ENCODE results near the gene RASGRP4. TPM values are rescaled to one million over a fixed set of nuclear protein-coding genes. Genes with fewer than 3 reads are reported as not detected.

The RASGRP4 gene
- polyA plus RNA-seq, 3 donors: 30.2 to 141 (median 50.3) TPM

DNA sequence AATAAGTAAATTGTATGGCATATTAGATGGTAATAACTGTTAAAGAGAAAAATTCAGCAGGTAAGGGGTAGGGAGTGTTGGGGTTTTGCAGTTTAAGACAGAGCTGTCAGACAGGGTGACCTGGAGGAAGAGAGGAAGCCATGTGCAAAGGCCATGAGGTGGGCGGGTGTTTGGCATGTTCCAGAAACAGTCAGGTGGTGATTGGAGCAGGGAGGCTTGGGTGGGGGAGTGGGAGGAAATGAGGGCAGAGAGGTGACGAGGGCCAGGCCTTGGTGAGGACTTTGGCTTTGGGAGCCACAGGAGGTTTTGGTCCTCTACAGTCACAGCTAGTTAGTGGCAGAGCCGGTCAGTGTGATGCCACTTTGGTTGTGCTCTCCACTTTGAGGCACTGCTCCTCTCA lies 27.6 kb upstream of the RASGRP4 start:
- Histone ChIP-seq H3K27me3 (ENCODE audit: control insufficient read depth in 2 of 2, insufficient read depth in 2 of 2, low read length in 2 of 2) (no peaks in the 10 kb centered on the region), H3K9ac (ENCODE audit: insufficient read depth, low read length, poor library complexity, severe bottlenecking) (no peak overlapping the region), H3K79me2 (ENCODE audit: insufficient read depth, low read length) (no peaks in the 10 kb centered on the region), H4K20me1 (ENCODE audit: insufficient read depth, low read length) (no peaks in the 10 kb centered on the region), H3K4me3 (replicated peaks in 1 of 3; ENCODE audit: low read depth in 2 of 3, low read length in 3 of 3) (no peak overlapping the region), H3K27ac (ENCODE audit: low read depth in 1 of 2, low read length in 2 of 2) (no peak overlapping the region), H3K4me2 (replicated peaks; ENCODE audit: extremely low read depth, low read length, poor library complexity, severe bottlenecking) (no peak overlapping the region), H2AFZ (ENCODE audit: insufficient read depth, low read depth, low read length, poor library complexity, severe bottlenecking) (no peak overlapping the region), H3K4me1 (ENCODE audit: control insufficient read depth in 1 of 2, insufficient read depth in 2 of 2, low read length in 2 of 2) (no peaks in the 10 kb centered on the region), H3K36me3 (replicated peaks in 1 of 2; ENCODE audit: control insufficient read depth in 1 of 2, insufficient read depth in 2 of 2, low read length in 2 of 2) (no peaks in the 10 kb centered on the region), H3K9me3 (replicated peaks in 1 of 2; ENCODE audit: control insufficient read depth in 1 of 2, insufficient read depth in 1 of 2, low read length in 2 of 2) (no peaks in the 10 kb centered on the region)
- TF ChIP-seq, protein P1, sequence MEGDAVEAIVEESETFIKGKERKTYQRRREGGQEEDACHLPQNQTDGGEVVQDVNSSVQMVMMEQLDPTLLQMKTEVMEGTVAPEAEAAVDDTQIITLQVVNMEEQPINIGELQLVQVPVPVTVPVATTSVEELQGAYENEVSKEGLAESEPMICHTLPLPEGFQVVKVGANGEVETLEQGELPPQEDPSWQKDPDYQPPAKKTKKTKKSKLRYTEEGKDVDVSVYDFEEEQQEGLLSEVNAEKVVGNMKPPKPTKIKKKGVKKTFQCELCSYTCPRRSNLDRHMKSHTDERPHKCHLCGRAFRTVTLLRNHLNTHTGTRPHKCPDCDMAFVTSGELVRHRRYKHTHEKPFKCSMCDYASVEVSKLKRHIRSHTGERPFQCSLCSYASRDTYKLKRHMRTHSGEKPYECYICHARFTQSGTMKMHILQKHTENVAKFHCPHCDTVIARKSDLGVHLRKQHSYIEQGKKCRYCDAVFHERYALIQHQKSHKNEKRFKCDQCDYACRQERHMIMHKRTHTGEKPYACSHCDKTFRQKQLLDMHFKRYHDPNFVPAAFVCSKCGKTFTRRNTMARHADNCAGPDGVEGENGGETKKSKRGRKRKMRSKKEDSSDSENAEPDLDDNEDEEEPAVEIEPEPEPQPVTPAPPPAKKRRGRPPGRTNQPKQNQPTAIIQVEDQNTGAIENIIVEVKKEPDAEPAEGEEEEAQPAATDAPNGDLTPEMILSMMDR (IDR thresholded peaks at IDR 0.05): no peak
- peaks cover 0 to 7% (median 2%) of the 10 kb centered on the region in 7 donors for H3K9me3 Mint-ChIP-seq
- peak overlapping the region in 1 of 7 donors; percentile 5 for H3K27ac Mint-ChIP-seq
- H3K4me1 Mint-ChIP-seq: no peaks in the 10 kb centered on the region
- H3K27me3 Mint-ChIP-seq (ENCODE audit: low read depth in 3 of 3): peaks cover 0 to 9% (median 1%) of the 10 kb centered on the region in 3 donors
- WGBS (ENCODE audit: insufficient coverage): 85% methylated on average over 2 of the region's 3 CpGs
- no peaks in the 10 kb centered on the region for H3K36me3 Mint-ChIP-seq
- H3K4me3 Mint-ChIP-seq: no peak overlapping the region
- intact Hi-C loops (cut with micrococcal nuclease): no loop called here
- DNase-seq: no peak

GRCh38 chr19:38452430-38453366 lies 26.7 kb upstream of the RASGRP4 start:
- DNase-seq: peak in 2 of 3 donors; percentile 16 to 32
- intact Hi-C loops (cut with micrococcal nuclease): no loop called here
- WGBS (ENCODE audit: insufficient coverage): 91% methylated on average over 34 of the region's 45 CpGs
- no peak overlapping the region for H3K27ac ChIP-seq (ENCODE audit: low read depth in 1 of 2, low read length in 2 of 2)
- H3K36me3 ChIP-seq (replicated peaks in 1 of 2; ENCODE audit: control insufficient read depth in 1 of 2, insufficient read depth in 2 of 2, low read length in 2 of 2): no peaks in the 10 kb centered on the region
- Mint-ChIP-seq H3K4me1 (no peaks in the 10 kb centered on the region), H3K27me3 (ENCODE audit: low read depth in 3 of 3) (peaks cover 0 to 5% (median 2%) of the 10 kb centered on the region in 3 donors), H3K9me3 (peaks cover 0 to 7% (median 2%) of the 10 kb centered on the region in 7 donors), H3K4me3 (no peak overlapping the region), H3K27ac (no peak overlapping the region), H3K36me3 (no peaks in the 10 kb centered on the region)
- H4K20me1 ChIP-seq (ENCODE audit: insufficient read depth, low read length): no peaks in the 10 kb centered on the region
- no peaks in the 10 kb centered on the region for H3K27me3 ChIP-seq (ENCODE audit: control insufficient read depth in 2 of 2, insufficient read depth in 2 of 2, low read length in 2 of 2)
- TF ChIP-seq, protein P1 (IDR thresholded peaks at IDR 0.05): no peak
- no peaks in the 10 kb centered on the region for H3K79me2 ChIP-seq (ENCODE audit: insufficient read depth, low read length)
- H3K4me2 ChIP-seq (replicated peaks; ENCODE audit: extremely low read depth, low read length, poor library complexity, severe bottlenecking): no peak overlapping the region
- H3K4me1 ChIP-seq (ENCODE audit: control insufficient read depth in 1 of 2, insufficient read depth in 2 of 2, low read length in 2 of 2): no peaks in the 10 kb centered on the region
- no peak overlapping the region for H2AFZ ChIP-seq (ENCODE audit: insufficient read depth, low read depth, low read length, poor library complexity, severe bottlenecking)
- H3K9me3 ChIP-seq (replicated peaks in 1 of 2; ENCODE audit: control insufficient read depth in 1 of 2, insufficient read depth in 1 of 2, low read length in 2 of 2): no peaks in the 10 kb centered on the region
- H3K9ac ChIP-seq (ENCODE audit: insufficient read depth, low read length, poor library complexity, severe bottlenecking): no peak overlapping the region
- no peak overlapping the region for H3K4me3 ChIP-seq (replicated peaks in 1 of 3; ENCODE audit: low read depth in 2 of 3, low read length in 3 of 3)

Measured in CD14-positive monocyte (primary cell).